ENCODE data around the gene ASAP2. TPM values are rescaled to one million over a fixed set of nuclear protein-coding genes. Genes with fewer than 3 reads are reported as not detected.

The ASAP2 gene
- polyA plus RNA-seq, 1 donor (not counting 4 experiments of a cell fraction or from before 2014, with no cell fraction given), result 54.2 TPM

DNA sequence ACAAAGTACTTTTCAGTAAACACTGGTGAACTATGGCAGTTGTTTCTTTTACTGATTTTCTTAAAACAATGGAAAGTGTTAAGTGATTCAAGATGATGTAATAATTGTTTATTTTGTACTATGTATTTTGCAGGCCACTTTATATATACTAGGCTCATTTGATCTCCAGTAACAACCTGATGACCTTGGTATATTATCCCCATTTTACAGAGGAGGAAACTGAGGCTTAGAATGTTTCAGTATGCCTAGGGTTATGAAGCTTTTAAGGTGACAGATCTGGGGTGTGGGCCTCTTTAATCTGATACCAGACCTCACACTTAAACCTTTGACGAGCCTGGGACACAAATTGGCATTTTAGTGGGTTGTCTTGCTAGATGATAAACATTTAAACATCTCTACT lies 153.5 kb downstream of the ASAP2 start:
- FAIRE-seq (no peak), DNase-seq (ENCODE audit: low read depth, low spot score) (no peak)
- Histone ChIP-seq H3K79me2 (ENCODE audit: control insufficient read depth, insufficient read depth, low read length) (no peaks in the 10 kb centered on the region), H3K4me2 (ENCODE audit: control insufficient read depth, extremely low read depth, insufficient read depth, low read depth, low read length) (no peak overlapping the region), H3K9me3 (ENCODE audit: control insufficient read depth, low read depth, low read length) (no peaks in the 10 kb centered on the region), H3K9ac (ENCODE audit: control insufficient read depth, extremely low read depth, insufficient read depth, low read length) (no peak overlapping the region), H3K36me3 (ENCODE audit: control insufficient read depth in 2 of 2, extremely low read depth in 1 of 2, insufficient read depth in 2 of 2, low read length in 2 of 2) (peaks cover 34 to 47% of the 10 kb centered on the region in 2 experiments), H3K4me3 (ENCODE audit: control insufficient read depth in 2 of 3, extremely low read depth in 1 of 3, insufficient read depth in 2 of 3, low read depth in 1 of 3, low read length in 3 of 3) (no peak overlapping the region), H4K20me1 (ENCODE audit: control insufficient read depth, extremely low read depth, insufficient read depth, low read length) (no peaks in the 10 kb centered on the region), H3K4me1 (ENCODE audit: control insufficient read depth, extremely low read depth, insufficient read depth, low read length) (no peaks in the 10 kb centered on the region), H3K27ac (ENCODE audit: control insufficient read depth, insufficient read depth, low read length) (no peak overlapping the region), H3K27me3 (ENCODE audit: control insufficient read depth, extremely low read depth, insufficient read depth, low read length) (no peaks in the 10 kb centered on the region), H2AFZ (ENCODE audit: control insufficient read depth, low read length) (no peak overlapping the region), H3K9me1 (ENCODE audit: control insufficient read depth, extremely low read depth, insufficient read depth, low read length) (no peaks in the 10 kb centered on the region)
- TF ChIP-seq, protein P1, sequence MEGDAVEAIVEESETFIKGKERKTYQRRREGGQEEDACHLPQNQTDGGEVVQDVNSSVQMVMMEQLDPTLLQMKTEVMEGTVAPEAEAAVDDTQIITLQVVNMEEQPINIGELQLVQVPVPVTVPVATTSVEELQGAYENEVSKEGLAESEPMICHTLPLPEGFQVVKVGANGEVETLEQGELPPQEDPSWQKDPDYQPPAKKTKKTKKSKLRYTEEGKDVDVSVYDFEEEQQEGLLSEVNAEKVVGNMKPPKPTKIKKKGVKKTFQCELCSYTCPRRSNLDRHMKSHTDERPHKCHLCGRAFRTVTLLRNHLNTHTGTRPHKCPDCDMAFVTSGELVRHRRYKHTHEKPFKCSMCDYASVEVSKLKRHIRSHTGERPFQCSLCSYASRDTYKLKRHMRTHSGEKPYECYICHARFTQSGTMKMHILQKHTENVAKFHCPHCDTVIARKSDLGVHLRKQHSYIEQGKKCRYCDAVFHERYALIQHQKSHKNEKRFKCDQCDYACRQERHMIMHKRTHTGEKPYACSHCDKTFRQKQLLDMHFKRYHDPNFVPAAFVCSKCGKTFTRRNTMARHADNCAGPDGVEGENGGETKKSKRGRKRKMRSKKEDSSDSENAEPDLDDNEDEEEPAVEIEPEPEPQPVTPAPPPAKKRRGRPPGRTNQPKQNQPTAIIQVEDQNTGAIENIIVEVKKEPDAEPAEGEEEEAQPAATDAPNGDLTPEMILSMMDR (optimal IDR thresholded peaks at IDR 0.05 in 1 of 3, IDR thresholded peaks at IDR 0.05 in 1 of 3, conservative IDR thresholded peaks at IDR 0.05 in 1 of 3; ENCODE audit: extremely low read depth in 1 of 3, insufficient read depth in 2 of 3, low read length in 3 of 3), result no peak
- TF ChIP-seq EZH2 (IDR thresholded peaks at IDR 0.05; ENCODE audit: low read length), result no peak
- dilution Hi-C loops (cut with MboI; ENCODE audit: extremely low pct_ligation_motif_present, low sequenced_read_pairs), result no loop called here

- H3K9me1 ChIP-seq (ENCODE audit: control insufficient read depth, extremely low read depth, insufficient read depth, low read length), result no peaks in the 10 kb centered on the region
- dilution Hi-C loops (cut with MboI; ENCODE audit: extremely low pct_ligation_motif_present, low sequenced_read_pairs), result no loop called here
- H3K79me2 ChIP-seq (ENCODE audit: control insufficient read depth, insufficient read depth, low read length), result no peaks in the 10 kb centered on the region
- H3K4me1 ChIP-seq (ENCODE audit: control insufficient read depth, extremely low read depth, insufficient read depth, low read length), result no peaks in the 10 kb centered on the region
- peaks cover 38 to 52% of the 10 kb centered on the region in 2 experiments for H3K36me3 ChIP-seq (ENCODE audit: control insufficient read depth in 2 of 2, extremely low read depth in 1 of 2, insufficient read depth in 2 of 2, low read length in 2 of 2)
- FAIRE-seq (no peak), DNase-seq (ENCODE audit: low read depth, low spot score) (no peak)
- no peaks in the 10 kb centered on the region for H3K9me3 ChIP-seq (ENCODE audit: control insufficient read depth, low read depth, low read length)
- TF ChIP-seq EZH2 (IDR thresholded peaks at IDR 0.05; ENCODE audit: low read length), result no peak
- TF ChIP-seq, protein P1 (optimal IDR thresholded peaks at IDR 0.05 in 1 of 3, IDR thresholded peaks at IDR 0.05 in 1 of 3, conservative IDR thresholded peaks at IDR 0.05 in 1 of 3; ENCODE audit: extremely low read depth in 1 of 3, insufficient read depth in 2 of 3, low read length in 3 of 3), result no peak
- H2AFZ ChIP-seq (ENCODE audit: control insufficient read depth, low read length), result no peak overlapping the region
- no peak overlapping the region for H3K4me3 ChIP-seq (ENCODE audit: control insufficient read depth in 2 of 3, extremely low read depth in 1 of 3, insufficient read depth in 2 of 3, low read depth in 1 of 3, low read length in 3 of 3)
- H4K20me1 ChIP-seq (ENCODE audit: control insufficient read depth, extremely low read depth, insufficient read depth, low read length), result no peaks in the 10 kb centered on the region
- H3K4me2 ChIP-seq (ENCODE audit: control insufficient read depth, extremely low read depth, insufficient read depth, low read depth, low read length), result no peak overlapping the region
- no peak overlapping the region for H3K9ac ChIP-seq (ENCODE audit: control insufficient read depth, extremely low read depth, insufficient read depth, low read length)
- no peak overlapping the region for H3K27ac ChIP-seq (ENCODE audit: control insufficient read depth, insufficient read depth, low read length)
- H3K27me3 ChIP-seq (ENCODE audit: control insufficient read depth, extremely low read depth, insufficient read depth, low read length), result no peaks in the 10 kb centered on the region
Measured at GRCh38 chr2:9360701-9361100, 154.1 kb downstream of the ASAP2 start.
